ENCODE data around the gene ITPK1. TPM values are rescaled to one million over a fixed set of nuclear protein-coding genes. Genes with fewer than 3 reads are reported as not detected.

The ITPK1 gene
- total RNA-seq, 1 experiment from 2014 or later: 37.7 TPM

GRCh38 chr14:92974541-92975345 is 141.0 kb downstream of the ITPK1 start:
- H3K27me3 ChIP-seq: no peaks in the 10 kb centered on the region
- DNase-seq: no peak
- no peak overlapping the region for H3K4me3 ChIP-seq
- H3K36me3 ChIP-seq: 0 out of 2 replicates have a peak, but pooled peaks cover 2% of the 10 kb centered on the region
- no peaks in the 10 kb centered on the region for H3K9me3 ChIP-seq

- Histone ChIP-seq H3K36me3 (0 out of 2 replicates have a peak, but pooled peaks cover 2% of the 10 kb centered on the region), H3K9me3 (no peaks in the 10 kb centered on the region), H3K27me3 (no peaks in the 10 kb centered on the region), H3K4me3 (no peak overlapping the region)
- peak; percentile 55 for DNase-seq
Observed at GRCh38 chr14:92973798-92974372, 141.8 kb downstream of the ITPK1 start.

GRCh38 chr14:92973261-92973797 is 142.4 kb downstream of the ITPK1 start:
- no peaks in the 10 kb centered on the region for H3K27me3 ChIP-seq

GRCh38 chr14:92971601-92972180 is 144.0 kb downstream of the ITPK1 start:
- H3K4me3 ChIP-seq: no peak overlapping the region
- H3K27me3 ChIP-seq: no peaks in the 10 kb centered on the region
- H3K9me3 ChIP-seq: no peaks in the 10 kb centered on the region
- no peaks in the 10 kb centered on the region for H3K36me3 ChIP-seq
- no peak for DNase-seq

More at GRCh38 chr14:92973261-92973797, 142.4 kb downstream of the ITPK1 start:
- peak; percentile 75 for DNase-seq
- no peaks in the 10 kb centered on the region for H3K9me3 ChIP-seq
- 0 out of 2 replicates have a peak, but pooled peaks cover 2% of the 10 kb centered on the region for H3K36me3 ChIP-seq
- no peak overlapping the region for H3K4me3 ChIP-seq

GRCh38 chr14:92970271-92970670 is 145.5 kb downstream of the ITPK1 start:
- Histone ChIP-seq H3K27me3 (no peaks in the 10 kb centered on the region), H3K4me3 (no peak overlapping the region), H3K36me3 (no peaks in the 10 kb centered on the region), H3K9me3 (no peaks in the 10 kb centered on the region)
- DNase-seq: no peak

GRCh38 chr14:92969871-92970270 is 145.9 kb downstream of the ITPK1 start:
- no peaks in the 10 kb centered on the region for H3K9me3 ChIP-seq
- H3K36me3 ChIP-seq: no peaks in the 10 kb centered on the region
- H3K27me3 ChIP-seq: no peaks in the 10 kb centered on the region
- no peak for DNase-seq
- H3K4me3 ChIP-seq: no peak overlapping the region

- H3K27me3 ChIP-seq: no peaks in the 10 kb centered on the region
- no peaks in the 10 kb centered on the region for H3K36me3 ChIP-seq
- H3K9me3 ChIP-seq: no peaks in the 10 kb centered on the region
- H3K4me3 ChIP-seq: no peak overlapping the region
- no peak for DNase-seq
Observed at GRCh38 chr14:92969430-92969829, 146.3 kb downstream of the ITPK1 start.

- H3K9me3 ChIP-seq: no peaks in the 10 kb centered on the region
- DNase-seq: no peak
- H3K36me3 ChIP-seq: no peaks in the 10 kb centered on the region
- H3K4me3 ChIP-seq: no peak overlapping the region
- H3K27me3 ChIP-seq: no peaks in the 10 kb centered on the region
Observed at GRCh38 chr14:92968291-92969020, 147.3 kb downstream of the ITPK1 start.

GRCh38 chr14:92967346-92967926 is 148.3 kb downstream of the ITPK1 start:
- H3K9me3 ChIP-seq: no peaks in the 10 kb centered on the region
- H3K27me3 ChIP-seq: no peaks in the 10 kb centered on the region
- no peaks in the 10 kb centered on the region for H3K36me3 ChIP-seq
- no peak overlapping the region for H3K4me3 ChIP-seq
- DNase-seq: no peak

- no peak for DNase-seq
- H3K4me3 ChIP-seq: no peak overlapping the region
- no peaks in the 10 kb centered on the region for H3K9me3 ChIP-seq
- no peaks in the 10 kb centered on the region for H3K36me3 ChIP-seq
- H3K27me3 ChIP-seq: no peaks in the 10 kb centered on the region
Observed at GRCh38 chr14:92965281-92965680, 150.4 kb downstream of the ITPK1 start.

- Histone ChIP-seq H3K9me3 (no peaks in the 10 kb centered on the region), H3K36me3 (no peaks in the 10 kb centered on the region), H3K27me3 (no peaks in the 10 kb centered on the region), H3K4me3 (no peak overlapping the region)
- no peak for DNase-seq
Observed at GRCh38 chr14:92964124-92965109, 151.3 kb downstream of the ITPK1 start.

- no peaks in the 10 kb centered on the region for H3K9me3 ChIP-seq
- peak; percentile 44 for DNase-seq
- H3K4me3 ChIP-seq: no peak overlapping the region
- no peaks in the 10 kb centered on the region for H3K27me3 ChIP-seq
- no peaks in the 10 kb centered on the region for H3K36me3 ChIP-seq
Observed at GRCh38 chr14:92963301-92964123, 152.2 kb downstream of the ITPK1 start.

- Histone ChIP-seq H3K4me3 (no peak overlapping the region), H3K27me3 (no peaks in the 10 kb centered on the region), H3K36me3 (no peaks in the 10 kb centered on the region), H3K9me3 (no peaks in the 10 kb centered on the region)
- no peak for DNase-seq
Observed at GRCh38 chr14:92962831-92963095, 153.0 kb downstream of the ITPK1 start.

- Histone ChIP-seq H3K36me3 (no peaks in the 10 kb centered on the region), H3K9me3 (no peaks in the 10 kb centered on the region), H3K4me3 (no peak overlapping the region), H3K27me3 (no peaks in the 10 kb centered on the region)
- DNase-seq: no peak
Observed at GRCh38 chr14:92962031-92962830, 153.5 kb downstream of the ITPK1 start.
